ENCODE results near the gene NPDC1. TPM values are rescaled to one million over a fixed set of nuclear protein-coding genes. Genes with fewer than 3 reads are reported as not detected.

NPDC1 gene
- total RNA-seq, 1 donor from 2014 or later: 157 TPM

- DNase-seq (ENCODE audit: low spot score) (no peak), ATAC-seq (no peak)
Measured at GRCh38 chr9:136990242-136990911, 55.6 kb downstream of the NPDC1 start.

More at GRCh38 chr9:136990242-136990911, 55.6 kb downstream of the NPDC1 start:
- intact Hi-C loops (cut with DNase I): no loop called here

Other genes starting within 250 kb of the NPDC1 start
- gene CCDC183, start 249.8 kb downstream of the NPDC1 start, total RNA-seq: 2.5 TPM
- 46.9 TPM for gene RABL6, start 238.2 kb downstream of the NPDC1 start, total RNA-seq
- 3.1 TPM for gene AJM1, start 203.7 kb downstream of the NPDC1 start, total RNA-seq
- 76.4 TPM for gene PHPT1, start 196.8 kb downstream of the NPDC1 start, total RNA-seq
- gene MAMDC4, start 193.8 kb downstream of the NPDC1 start, total RNA-seq: 3.0 TPM
- 201 TPM for gene EDF1, start 179.9 kb downstream of the NPDC1 start, total RNA-seq
- 17.0 TPM for gene TRAF2, start 159.7 kb downstream of the NPDC1 start, total RNA-seq
- gene FBXW5, start 101.4 kb downstream of the NPDC1 start, total RNA-seq: 59.9 TPM
- gene C8G, start 100.9 kb downstream of the NPDC1 start, total RNA-seq: not detected
- 8.6 TPM for gene LCN12, start 93.9 kb downstream of the NPDC1 start, total RNA-seq
- 1,668 TPM for gene PTGDS, start 68.7 kb downstream of the NPDC1 start, total RNA-seq
- gene LCNL1, start 63.2 kb downstream of the NPDC1 start, total RNA-seq: 4.1 TPM
- 46.6 TPM for gene PAXX, start 53.8 kb downstream of the NPDC1 start, total RNA-seq
- 11.3 TPM for gene CLIC3, start 49.6 kb downstream of the NPDC1 start, total RNA-seq
- gene ABCA2, start 17.9 kb downstream of the NPDC1 start, total RNA-seq: 298 TPM
- gene FUT7, start 14.1 kb downstream of the NPDC1 start, total RNA-seq: 0.18 TPM
- 24.3 TPM for gene ENTPD2, start 7.9 kb upstream of the NPDC1 start, total RNA-seq
- 0.36 TPM for gene SAPCD2, start 24.4 kb upstream of the NPDC1 start, total RNA-seq
- 18.3 TPM for gene UAP1L1, start 31.3 kb upstream of the NPDC1 start, total RNA-seq
- 48.3 TPM for gene MAN1B1, start 40.8 kb upstream of the NPDC1 start, total RNA-seq
- gene DPP7, start 68.6 kb upstream of the NPDC1 start, total RNA-seq: 127 TPM
- not detected for gene GRIN1, start 93.0 kb upstream of the NPDC1 start, total RNA-seq
- not detected for gene LRRC26, start 123.9 kb upstream of the NPDC1 start, total RNA-seq
- not detected for gene TMEM210, start 125.9 kb upstream of the NPDC1 start, total RNA-seq
- gene ANAPC2, start 142.4 kb upstream of the NPDC1 start, total RNA-seq: 52.8 TPM
- gene SSNA1, start 142.5 kb upstream of the NPDC1 start, total RNA-seq: 27.6 TPM
- gene TPRN, start 154.6 kb upstream of the NPDC1 start, total RNA-seq: 8.8 TPM
- 25.6 TPM for gene TMEM203, start 159.5 kb upstream of the NPDC1 start, total RNA-seq
- 16.5 TPM for gene NDOR1, start 159.5 kb upstream of the NPDC1 start, total RNA-seq
- 10.6 TPM for gene RNF208, start 176.1 kb upstream of the NPDC1 start, total RNA-seq
- gene CYSRT1, start 179.0 kb upstream of the NPDC1 start, total RNA-seq: not detected
- not detected for gene RNF224, start 181.3 kb upstream of the NPDC1 start, total RNA-seq
- not detected for gene SLC34A3, start 184.7 kb upstream of the NPDC1 start, total RNA-seq
- 108 TPM for gene TUBB4B, start 195.1 kb upstream of the NPDC1 start, total RNA-seq
- not detected for gene STPG3, start 205.1 kb upstream of the NPDC1 start, total RNA-seq
- 38.9 TPM for gene NELFB, start 209.2 kb upstream of the NPDC1 start, total RNA-seq
- 4.0 TPM for gene TOR4A, start 231.5 kb upstream of the NPDC1 start, total RNA-seq